ENCODE measurements around the gene UBE2I. TPM values are rescaled to one million over a fixed set of nuclear protein-coding genes. Genes with fewer than 3 reads are reported as not detected.
"Not testable (repeated sequence)": the region's sequence is repeated elsewhere in the genome, so short reads cannot be mapped to it uniquely, and the experiment has no call there.

UBE2I gene
- total RNA-seq, 1 donor from 2014 or later, result 170 TPM

DNA sequence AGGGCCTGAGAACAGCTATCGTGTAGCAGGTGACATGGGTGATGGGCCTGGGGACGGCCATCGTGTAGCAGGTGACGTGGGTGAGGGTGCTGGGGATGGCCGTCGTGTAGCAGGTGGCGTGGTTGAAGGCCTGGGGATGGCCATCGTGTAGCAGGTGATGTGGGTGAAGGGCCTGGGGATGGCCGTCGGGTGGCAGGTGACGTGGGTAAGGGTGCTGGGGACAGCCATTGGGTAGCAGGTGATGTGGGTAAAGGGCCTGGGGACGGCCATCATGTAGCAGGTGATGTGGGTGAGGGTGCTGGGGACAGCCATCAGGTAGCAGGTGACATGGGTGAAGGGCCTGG, 38.1 kb upstream of the UBE2I start:
- no peak overlapping the region for H3K27ac Mint-ChIP-seq
- no peaks in the 10 kb centered on the region for H3K36me3 Mint-ChIP-seq
- H3K4me3 Mint-ChIP-seq, result no peak overlapping the region
- no peak for DNase-seq (ENCODE audit: extremely low spot score, unreplicated experiment)
- H3K4me1 Mint-ChIP-seq (ENCODE audit: unreplicated experiment), result peaks cover 4% of the 10 kb centered on the region
- TF ChIP-seq, protein P1, sequence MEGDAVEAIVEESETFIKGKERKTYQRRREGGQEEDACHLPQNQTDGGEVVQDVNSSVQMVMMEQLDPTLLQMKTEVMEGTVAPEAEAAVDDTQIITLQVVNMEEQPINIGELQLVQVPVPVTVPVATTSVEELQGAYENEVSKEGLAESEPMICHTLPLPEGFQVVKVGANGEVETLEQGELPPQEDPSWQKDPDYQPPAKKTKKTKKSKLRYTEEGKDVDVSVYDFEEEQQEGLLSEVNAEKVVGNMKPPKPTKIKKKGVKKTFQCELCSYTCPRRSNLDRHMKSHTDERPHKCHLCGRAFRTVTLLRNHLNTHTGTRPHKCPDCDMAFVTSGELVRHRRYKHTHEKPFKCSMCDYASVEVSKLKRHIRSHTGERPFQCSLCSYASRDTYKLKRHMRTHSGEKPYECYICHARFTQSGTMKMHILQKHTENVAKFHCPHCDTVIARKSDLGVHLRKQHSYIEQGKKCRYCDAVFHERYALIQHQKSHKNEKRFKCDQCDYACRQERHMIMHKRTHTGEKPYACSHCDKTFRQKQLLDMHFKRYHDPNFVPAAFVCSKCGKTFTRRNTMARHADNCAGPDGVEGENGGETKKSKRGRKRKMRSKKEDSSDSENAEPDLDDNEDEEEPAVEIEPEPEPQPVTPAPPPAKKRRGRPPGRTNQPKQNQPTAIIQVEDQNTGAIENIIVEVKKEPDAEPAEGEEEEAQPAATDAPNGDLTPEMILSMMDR (conservative IDR thresholded peaks at IDR 0.05), result no peak
- peaks cover 16% of the 10 kb centered on the region for H3K27me3 Mint-ChIP-seq
- H3K9me3 Mint-ChIP-seq, result no peaks in the 10 kb centered on the region

DNA sequence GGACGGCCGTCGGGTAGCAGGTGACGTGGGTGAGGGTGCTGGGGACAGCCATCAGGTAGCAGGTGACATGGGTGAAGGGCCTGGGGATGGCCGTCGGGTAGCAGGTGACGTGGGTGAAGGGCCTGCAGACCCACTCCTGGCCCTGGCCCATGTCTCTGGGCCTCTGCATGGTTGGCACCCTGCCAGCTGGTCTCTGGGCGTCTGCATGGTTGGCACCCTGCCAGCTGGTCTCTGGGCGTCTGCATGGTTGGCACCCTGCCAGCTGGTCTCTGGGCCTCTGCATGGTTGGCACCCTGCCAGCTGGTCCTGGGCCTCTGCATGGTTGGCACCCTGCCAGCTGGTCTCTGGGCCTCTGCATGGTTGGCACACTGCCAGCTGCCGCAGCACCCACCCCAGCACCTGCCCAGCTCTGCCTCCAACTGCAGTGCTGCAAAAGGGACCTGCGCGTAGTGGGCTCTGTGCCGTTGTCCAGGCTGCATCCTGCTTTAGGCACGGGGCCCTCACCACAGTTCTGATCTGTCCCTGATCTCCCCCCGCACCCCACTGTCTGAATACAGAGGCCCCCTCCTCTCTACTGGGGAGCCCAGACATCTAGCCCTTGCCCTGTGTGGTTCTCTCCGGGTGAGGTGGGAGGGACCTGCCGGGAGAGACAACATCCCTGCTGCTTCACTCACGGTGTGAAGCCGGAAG, 37.6 kb upstream of the UBE2I start:
- H3K27ac Mint-ChIP-seq; H3K4me3 Mint-ChIP-seq; H3K9me3 Mint-ChIP-seq; H3K4me1 Mint-ChIP-seq (ENCODE audit: unreplicated experiment); H3K36me3 Mint-ChIP-seq: not testable (repeated sequence)
- H3K27me3 Mint-ChIP-seq, result peaks cover 16% of the 10 kb centered on the region
- DNase-seq (ENCODE audit: extremely low spot score, unreplicated experiment), result peak; percentile 84

DNA sequence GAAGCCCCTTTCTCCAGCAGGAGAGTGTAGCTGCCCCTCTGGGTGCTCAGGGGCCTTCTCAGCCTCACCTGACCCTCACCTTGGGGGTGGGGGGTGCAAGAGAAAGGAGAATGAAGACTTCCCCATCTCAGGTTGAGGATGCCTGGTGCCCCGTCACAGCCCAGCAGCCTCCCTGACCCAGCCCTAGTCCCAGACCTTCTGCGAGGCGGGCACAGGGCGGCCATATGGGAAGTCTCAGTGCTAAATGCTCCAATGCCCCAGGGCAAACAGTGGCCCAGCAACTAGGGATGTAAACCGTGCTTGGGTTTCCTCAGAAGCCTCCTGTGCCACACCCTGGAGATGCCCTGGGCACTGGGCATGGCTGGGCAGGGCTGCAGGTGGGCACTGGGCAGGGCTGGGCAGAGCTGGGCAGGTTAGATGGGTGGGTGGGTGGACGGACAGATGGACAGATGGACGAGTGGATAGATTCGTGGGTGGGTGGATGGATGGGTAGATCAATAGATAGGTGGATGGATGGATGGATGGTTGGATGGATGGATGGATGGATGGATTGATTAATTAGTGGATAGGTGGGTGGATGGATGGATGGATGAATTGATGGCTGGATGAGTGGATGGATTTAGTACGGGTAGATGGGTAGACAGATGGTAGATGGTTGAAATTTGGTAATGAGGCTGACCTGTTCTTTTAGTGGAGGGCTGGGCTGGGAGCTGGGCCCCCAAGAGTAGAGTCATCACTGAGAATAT, 36.8 kb upstream of the UBE2I start:
- Mint-ChIP-seq H3K27ac (no peak overlapping the region), H3K4me3 (peak overlapping the region; percentile 21), H3K9me3 (no peaks in the 10 kb centered on the region), H3K36me3 (no peaks in the 10 kb centered on the region), H3K27me3 (peaks cover 17% of the 10 kb centered on the region), H3K4me1 (ENCODE audit: unreplicated experiment) (peaks cover 4% of the 10 kb centered on the region)
- TF ChIP-seq, protein P1 (conservative IDR thresholded peaks at IDR 0.05), result no peak
- DNase-seq (ENCODE audit: extremely low spot score, unreplicated experiment), result no peak

DNA sequence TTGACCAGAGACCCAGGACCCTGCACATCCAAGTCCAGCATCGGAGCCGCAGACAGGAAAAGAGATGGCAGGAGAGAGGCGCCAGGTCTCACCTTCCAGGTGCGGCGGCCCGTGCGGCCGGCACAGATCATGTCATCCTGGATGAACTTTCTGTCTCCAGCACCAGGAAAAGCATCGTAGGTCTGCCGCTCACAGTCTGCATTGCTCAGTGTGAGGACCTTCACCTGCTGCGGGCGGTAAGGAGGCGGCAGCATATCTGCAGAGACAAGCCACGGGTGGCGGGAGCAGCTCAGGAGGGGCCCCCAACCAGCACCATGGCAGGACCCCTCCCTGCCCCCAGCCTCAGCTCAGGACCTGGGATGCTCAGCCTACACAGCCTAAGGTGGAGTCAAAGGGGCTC, 35.6 kb upstream of the UBE2I start:
- Mint-ChIP-seq H3K9me3 (no peaks in the 10 kb centered on the region), H3K27me3 (peaks cover 19% of the 10 kb centered on the region), H3K4me1 (ENCODE audit: unreplicated experiment) (peaks cover 4% of the 10 kb centered on the region), H3K36me3 (no peaks in the 10 kb centered on the region), H3K27ac (no peak overlapping the region), H3K4me3 (no peak overlapping the region)
- TF ChIP-seq, protein P1 (conservative IDR thresholded peaks at IDR 0.05), result no peak
- no peak for DNase-seq (ENCODE audit: extremely low spot score, unreplicated experiment)

- Mint-ChIP-seq H3K9me3 (no peaks in the 10 kb centered on the region), H3K4me3 (no peak overlapping the region), H3K27me3 (peaks cover 19% of the 10 kb centered on the region), H3K27ac (no peak overlapping the region), H3K4me1 (ENCODE audit: unreplicated experiment) (peaks cover 4% of the 10 kb centered on the region), H3K36me3 (no peaks in the 10 kb centered on the region)
- DNase-seq (ENCODE audit: extremely low spot score, unreplicated experiment), result no peak
- TF ChIP-seq, protein P1 (conservative IDR thresholded peaks at IDR 0.05), result no peak
These were observed 34.7 kb upstream of the UBE2I start for GRCh38 chr16:1274767-1275166.

GRCh38 chr16:1275791-1276579, 33.5 kb upstream of the UBE2I start:
- TF ChIP-seq, protein P1 (conservative IDR thresholded peaks at IDR 0.05), result no peak
- DNase-seq (ENCODE audit: extremely low spot score, unreplicated experiment), result peak; percentile 67
- Mint-ChIP-seq H3K4me1 (ENCODE audit: unreplicated experiment) (no peaks in the 10 kb centered on the region), H3K4me3 (no peak overlapping the region), H3K27ac (no peak overlapping the region), H3K36me3 (no peaks in the 10 kb centered on the region), H3K9me3 (no peaks in the 10 kb centered on the region), H3K27me3 (peaks cover 19% of the 10 kb centered on the region)
